Measurements from ENCODE around the gene SPRR1A.

The SPRR1A gene

DNA sequence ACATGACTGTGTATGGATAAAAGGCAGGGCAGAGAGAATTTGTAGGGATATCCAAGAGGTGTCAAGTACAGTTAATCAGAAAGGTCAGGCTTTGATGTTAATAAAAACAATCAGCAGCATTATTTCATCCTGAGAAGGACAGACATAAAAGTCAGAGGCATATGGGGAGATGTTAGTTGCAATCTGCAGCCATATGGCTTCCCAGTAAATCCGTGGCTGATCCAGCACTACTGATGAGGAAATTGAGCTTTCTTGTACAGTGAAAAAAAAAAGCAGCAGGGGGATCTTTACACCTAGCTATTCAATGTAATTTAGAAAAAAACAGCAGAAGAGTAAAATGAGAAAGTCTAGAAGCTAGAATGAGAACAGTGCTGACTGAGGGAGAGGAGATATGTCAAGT lies 44.9 kb downstream of the SPRR1A start:
- H3K27me3 ChIP-seq: peaks cover 13% of the 10 kb centered on the region
- H3K9me3 ChIP-seq: no peaks in the 10 kb centered on the region
- no peaks in the 10 kb centered on the region for H3K4me1 ChIP-seq (ENCODE audit: control insufficient read depth in 1 of 2, insufficient read depth in 1 of 2, low read depth in 1 of 2, low read length in 1 of 2)
- no peak overlapping the region for H3K4me3 ChIP-seq (ENCODE audit: low read depth in 1 of 2, low read length in 1 of 2)
- TF ChIP-seq, protein P1, sequence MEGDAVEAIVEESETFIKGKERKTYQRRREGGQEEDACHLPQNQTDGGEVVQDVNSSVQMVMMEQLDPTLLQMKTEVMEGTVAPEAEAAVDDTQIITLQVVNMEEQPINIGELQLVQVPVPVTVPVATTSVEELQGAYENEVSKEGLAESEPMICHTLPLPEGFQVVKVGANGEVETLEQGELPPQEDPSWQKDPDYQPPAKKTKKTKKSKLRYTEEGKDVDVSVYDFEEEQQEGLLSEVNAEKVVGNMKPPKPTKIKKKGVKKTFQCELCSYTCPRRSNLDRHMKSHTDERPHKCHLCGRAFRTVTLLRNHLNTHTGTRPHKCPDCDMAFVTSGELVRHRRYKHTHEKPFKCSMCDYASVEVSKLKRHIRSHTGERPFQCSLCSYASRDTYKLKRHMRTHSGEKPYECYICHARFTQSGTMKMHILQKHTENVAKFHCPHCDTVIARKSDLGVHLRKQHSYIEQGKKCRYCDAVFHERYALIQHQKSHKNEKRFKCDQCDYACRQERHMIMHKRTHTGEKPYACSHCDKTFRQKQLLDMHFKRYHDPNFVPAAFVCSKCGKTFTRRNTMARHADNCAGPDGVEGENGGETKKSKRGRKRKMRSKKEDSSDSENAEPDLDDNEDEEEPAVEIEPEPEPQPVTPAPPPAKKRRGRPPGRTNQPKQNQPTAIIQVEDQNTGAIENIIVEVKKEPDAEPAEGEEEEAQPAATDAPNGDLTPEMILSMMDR (IDR thresholded peaks at IDR 0.05): no peak
- no peaks in the 10 kb centered on the region for H3K36me3 ChIP-seq
- no peak overlapping the region for H3K27ac ChIP-seq

DNA sequence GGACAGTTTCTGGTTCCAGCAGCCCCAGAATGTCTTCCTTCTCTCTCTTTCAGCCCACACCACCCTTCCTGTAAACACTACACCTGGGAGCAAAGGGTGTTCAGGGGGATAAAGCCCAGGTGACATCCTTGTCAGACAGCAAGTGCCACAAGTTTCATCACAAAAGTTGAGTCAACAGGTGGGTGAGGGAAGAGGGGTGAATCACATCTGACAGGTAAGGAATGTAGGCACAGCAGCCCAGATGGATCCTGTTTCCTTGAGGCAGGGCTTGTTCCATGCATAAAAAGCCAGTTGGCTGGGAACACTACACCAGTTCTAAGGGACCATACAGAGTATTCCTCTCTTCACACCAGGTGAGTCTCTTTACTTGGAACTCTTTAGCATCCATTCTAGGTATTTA lies 47.0 kb downstream of the SPRR1A start, which contains the start of gene SPRR1B:
SPRR1B (plus strand) TSS at position 309 of the 400 bp plus-strand sequence. CDS start 1,143 bp downstream, outside the sequence.
- Histone ChIP-seq H3K4me1 (ENCODE audit: control insufficient read depth in 1 of 2, insufficient read depth in 1 of 2, low read depth in 1 of 2, low read length in 1 of 2) (no peaks in the 10 kb centered on the region), H3K27ac (no peak within 1 kb of the TSS), H3K9me3 (no peaks in the 10 kb centered on the region), H3K27me3 (peaks cover 17% of the 10 kb centered on the region), H3K36me3 (no peaks in the 10 kb centered on the region), H3K4me3 (ENCODE audit: low read depth in 1 of 2, low read length in 1 of 2) (no peak within 1 kb of the TSS)
- TF ChIP-seq, protein P1 (IDR thresholded peaks at IDR 0.05): no peak

DNA sequence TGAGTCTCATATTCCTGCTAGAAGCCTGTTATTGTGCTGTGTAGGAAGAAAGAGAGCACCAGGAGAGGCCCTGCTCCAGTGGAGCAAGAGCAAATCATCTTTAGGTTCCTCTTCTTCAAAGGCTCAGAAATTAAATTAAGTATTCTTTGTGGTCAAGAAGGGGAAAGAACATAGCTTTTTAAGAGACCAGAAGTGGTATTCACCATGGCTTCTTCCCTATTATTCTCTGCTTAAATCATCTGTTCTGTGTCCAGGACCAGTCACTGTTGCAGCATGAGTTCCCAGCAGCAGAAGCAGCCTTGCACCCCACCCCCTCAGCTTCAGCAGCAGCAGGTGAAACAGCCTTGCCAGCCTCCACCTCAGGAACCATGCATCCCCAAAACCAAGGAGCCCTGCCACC lies 48.2 kb downstream of the SPRR1A start:
- TF ChIP-seq, protein P1 (IDR thresholded peaks at IDR 0.05): no peak
- Histone ChIP-seq H3K9me3 (no peaks in the 10 kb centered on the region), H3K36me3 (no peaks in the 10 kb centered on the region), H3K4me3 (ENCODE audit: low read depth in 1 of 2, low read length in 1 of 2) (no peak overlapping the region), H3K4me1 (ENCODE audit: control insufficient read depth in 1 of 2, insufficient read depth in 1 of 2, low read depth in 1 of 2, low read length in 1 of 2) (no peaks in the 10 kb centered on the region), H3K27ac (no peak overlapping the region), H3K27me3 (peaks cover 17% of the 10 kb centered on the region)

DNA sequence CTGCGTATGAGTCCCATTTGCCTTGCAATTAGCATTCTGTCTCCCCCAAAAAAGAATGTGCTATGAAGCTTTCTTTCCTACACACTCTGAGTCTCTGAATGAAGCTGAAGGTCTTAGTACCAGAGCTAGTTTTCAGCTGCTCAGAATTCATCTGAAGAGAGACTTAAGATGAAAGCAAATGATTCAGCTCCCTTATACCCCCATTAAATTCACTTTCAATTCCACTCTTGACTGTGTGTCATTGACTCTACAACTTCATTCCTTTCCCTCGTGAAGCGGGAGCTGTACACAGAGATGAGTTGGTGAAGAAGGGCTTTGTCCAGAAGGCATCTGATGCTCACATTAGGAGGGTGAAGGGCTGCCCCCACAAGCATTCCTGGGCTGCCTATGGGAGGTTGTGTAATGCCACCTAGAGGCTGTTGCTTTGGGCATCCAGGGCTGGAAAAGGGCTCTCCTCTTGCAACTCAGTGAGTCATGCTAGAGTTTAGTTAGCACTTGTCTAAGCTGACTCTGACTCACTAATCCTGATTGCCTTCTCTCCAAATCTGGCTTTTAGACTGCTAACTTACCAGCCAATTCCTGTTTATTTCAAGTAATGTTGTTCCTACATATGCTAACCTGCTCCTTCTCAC lies 48.9 kb downstream of the SPRR1A start:
- Histone ChIP-seq H3K4me3 (ENCODE audit: low read depth in 1 of 2, low read length in 1 of 2) (no peak overlapping the region), H3K27me3 (peaks cover 17% of the 10 kb centered on the region), H3K4me1 (ENCODE audit: control insufficient read depth in 1 of 2, insufficient read depth in 1 of 2, low read depth in 1 of 2, low read length in 1 of 2) (no peaks in the 10 kb centered on the region), H3K36me3 (no peaks in the 10 kb centered on the region), H3K27ac (no peak overlapping the region), H3K9me3 (no peaks in the 10 kb centered on the region)
- TF ChIP-seq, protein P1 (IDR thresholded peaks at IDR 0.05): no peak

DNA sequence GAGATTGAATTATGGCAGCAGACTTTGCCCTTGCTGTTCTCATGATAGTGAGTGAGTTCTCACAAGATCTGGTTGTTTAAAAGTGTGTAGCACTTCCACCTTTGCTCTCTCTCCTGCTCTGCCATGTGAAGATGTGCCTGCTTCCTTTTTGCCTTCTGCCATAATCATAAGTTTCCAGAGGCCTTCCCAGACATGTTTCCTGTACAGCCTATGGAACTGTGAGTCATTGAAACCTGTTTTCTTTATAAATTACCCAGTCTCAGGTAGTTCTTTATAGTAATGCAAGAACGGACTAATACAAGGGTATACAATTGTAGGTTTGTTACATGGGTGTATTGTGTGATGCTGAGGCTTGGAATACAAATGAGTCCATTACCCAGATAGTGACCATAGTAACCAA lies 51.3 kb downstream of the SPRR1A start:
- Histone ChIP-seq H3K9me3 (no peaks in the 10 kb centered on the region), H3K36me3 (no peaks in the 10 kb centered on the region), H3K4me1 (ENCODE audit: control insufficient read depth in 1 of 2, insufficient read depth in 1 of 2, low read depth in 1 of 2, low read length in 1 of 2) (no peaks in the 10 kb centered on the region), H3K27ac (no peak overlapping the region), H3K4me3 (ENCODE audit: low read depth in 1 of 2, low read length in 1 of 2) (no peak overlapping the region), H3K27me3 (peaks cover 17% of the 10 kb centered on the region)
- TF ChIP-seq, protein P1 (IDR thresholded peaks at IDR 0.05): no peak
